ENCODE data around the gene MYBPHL. TPM values are rescaled to one million over a fixed set of nuclear protein-coding genes. Genes with fewer than 3 reads are reported as not detected.

The MYBPHL gene
- total and polyA plus RNA-seq, 2 of the 13 experiments (the other 11 are each of a cell fraction or from before 2014, with no cell fraction given), result 3.7 to 3.8 TPM

- no peak for TF ChIP-seq MZF1 (CRISPR knock-in tag; IDR thresholded peaks at IDR 0.05; ENCODE audit: borderline replicate concordance)
- TF ChIP-seq CENPX (CRISPR knock-in tag; IDR thresholded peaks at IDR 0.05), result no peak
- TF ChIP-seq SP1 (IDR thresholded peaks at IDR 0.05), result no peak
- no peak for TF ChIP-seq SP1 (CRISPR knock-in tag; IDR thresholded peaks at IDR 0.05)
- TF ChIP-seq NR2F1 (CRISPR knock-in tag; IDR thresholded peaks at IDR 0.05), result peak in 1 of 2 experiments; percentile 43; a peak in 1 of 4 replicates
- TF ChIP-seq HIVEP1 (CRISPR knock-in tag; IDR thresholded peaks at IDR 0.05), result no peak
- TF ChIP-seq NCOR1 (IDR thresholded peaks at IDR 0.05; ENCODE audit: borderline replicate concordance, low read length), result peak; percentile 5; the same call in 1 of the 2 replicates
- TF ChIP-seq ZNF879 (CRISPR knock-in tag; IDR thresholded peaks at IDR 0.05), result 0 out of 2 replicates have a peak, but pooled peaks have one; percentile 54
- peak; percentile 60; the same call in 1 of the 2 replicates for TF ChIP-seq ZNF44 (CRISPR knock-in tag; IDR thresholded peaks at IDR 0.05)
- peak; percentile 72 for TF ChIP-seq YY1 (IDR thresholded peaks at IDR 0.05; ENCODE audit: insufficient read depth, insufficient replicate concordance, low read depth, low read length)
- no peak for TF ChIP-seq ZMAT3 (CRISPR knock-in tag; conservative IDR thresholded peaks at IDR 0.05)
- TF ChIP-seq ZHX2 (IDR thresholded peaks at IDR 0.05; ENCODE audit: low read depth), result no peak
- TF ChIP-seq ZHX2 (CRISPR knock-in tag; IDR thresholded peaks at IDR 0.05; ENCODE audit: borderline replicate concordance), result no peak
- no peak for TF ChIP-seq ZNF878 (CRISPR knock-in tag; IDR thresholded peaks at IDR 0.05)
- no peak for TF ChIP-seq GRHL1 (CRISPR knock-in tag; conservative IDR thresholded peaks at IDR 0.05)
- TF ChIP-seq ZNF766 (CRISPR knock-in tag; IDR thresholded peaks at IDR 0.05; ENCODE audit: borderline replicate concordance), result no peak
Measured at GRCh38 chr1:109299558-109300343, 7.1 kb downstream of the MYBPHL start (continued).
